Globus pallidus (tissue), 1 donor: ENCODE data around the gene KLHDC10.
"Not testable (repeated sequence)": the region's sequence is repeated elsewhere in the genome, so short reads cannot be mapped to it uniquely, and the experiment has no call there.

Source experiments
- DNase-seq: peaks from one replicate; pipeline ENCODE4 v3.0.0-alpha.2; 2015; ENCODE audit warnings: low spot score

KLHDC10 gene

GRCh38 chr7:130141884-130142653 lies 71.7 kb downstream of the KLHDC10 start:
- DNase-seq: no peak

GRCh38 chr7:130142654-130143333 lies 72.5 kb downstream of the KLHDC10 start:
- DNase-seq: no peak

- no peak for DNase-seq
Measured at GRCh38 chr7:130143334-130143732, 73.0 kb downstream of the KLHDC10 start.

GRCh38 chr7:130143986-130144311 lies 73.6 kb downstream of the KLHDC10 start:
- no peak for DNase-seq

- DNase-seq: no peak
Measured at GRCh38 chr7:130144312-130145171, 74.2 kb downstream of the KLHDC10 start.

- no peak for DNase-seq
Measured at GRCh38 chr7:130145424-130146100, 75.2 kb downstream of the KLHDC10 start.

- DNase-seq: not testable (repeated sequence)
Measured at GRCh38 chr7:130146142-130146541, 75.8 kb downstream of the KLHDC10 start.

- DNase-seq: no peak
Measured at GRCh38 chr7:130146693-130147405, 76.5 kb downstream of the KLHDC10 start.

GRCh38 chr7:130147710-130148325 lies 77.5 kb downstream of the KLHDC10 start:
- DNase-seq: no peak

GRCh38 chr7:130148561-130148960 lies 78.2 kb downstream of the KLHDC10 start:
- DNase-seq: no peak

GRCh38 chr7:130149281-130150139 lies 79.2 kb downstream of the KLHDC10 start:
- DNase-seq: no peak

- DNase-seq: no peak
Measured at GRCh38 chr7:130150587-130150986, 80.3 kb downstream of the KLHDC10 start.

GRCh38 chr7:130151591-130152492 lies 81.5 kb downstream of the KLHDC10 start:
- no peak for DNase-seq

- no peak for DNase-seq
Measured at GRCh38 chr7:130152493-130153210, 82.3 kb downstream of the KLHDC10 start.

- DNase-seq: no peak
Measured at GRCh38 chr7:130153211-130153908, 83.0 kb downstream of the KLHDC10 start.

GRCh38 chr7:130154131-130154500 lies 83.8 kb downstream of the KLHDC10 start:
- DNase-seq: no peak

GRCh38 chr7:130154501-130155317 lies 84.4 kb downstream of the KLHDC10 start:
- peak; percentile 24 for DNase-seq
